NCI-H2171 (cell line): ENCODE results near the gene FYB1.

Experiments
- DNase-seq: peaks from one replicate; lab custom pipeline; 2025; lab: John Stamatoyannopoulos, UW

Gene FYB1

DNA sequence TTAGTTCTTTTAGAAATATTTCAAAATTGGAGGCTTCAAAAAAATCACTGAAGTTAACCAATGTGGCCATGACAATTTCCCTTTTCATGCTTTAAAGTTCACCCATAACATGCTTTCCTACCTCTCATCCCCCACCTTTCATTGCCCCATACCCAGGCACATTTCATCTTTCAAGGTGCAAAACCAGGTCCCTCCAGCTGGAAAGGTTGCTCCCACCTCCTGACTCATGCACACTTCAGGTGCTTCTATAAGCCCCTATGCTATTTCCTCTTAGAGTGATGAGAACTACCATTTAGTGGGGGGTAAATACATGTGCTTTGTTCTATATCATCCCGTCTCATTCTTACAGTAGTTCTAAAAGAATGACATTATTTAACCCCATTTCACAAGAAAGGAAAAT lies 15.4 kb downstream of the FYB1 start:
- DNase-seq, result no peak

DNA sequence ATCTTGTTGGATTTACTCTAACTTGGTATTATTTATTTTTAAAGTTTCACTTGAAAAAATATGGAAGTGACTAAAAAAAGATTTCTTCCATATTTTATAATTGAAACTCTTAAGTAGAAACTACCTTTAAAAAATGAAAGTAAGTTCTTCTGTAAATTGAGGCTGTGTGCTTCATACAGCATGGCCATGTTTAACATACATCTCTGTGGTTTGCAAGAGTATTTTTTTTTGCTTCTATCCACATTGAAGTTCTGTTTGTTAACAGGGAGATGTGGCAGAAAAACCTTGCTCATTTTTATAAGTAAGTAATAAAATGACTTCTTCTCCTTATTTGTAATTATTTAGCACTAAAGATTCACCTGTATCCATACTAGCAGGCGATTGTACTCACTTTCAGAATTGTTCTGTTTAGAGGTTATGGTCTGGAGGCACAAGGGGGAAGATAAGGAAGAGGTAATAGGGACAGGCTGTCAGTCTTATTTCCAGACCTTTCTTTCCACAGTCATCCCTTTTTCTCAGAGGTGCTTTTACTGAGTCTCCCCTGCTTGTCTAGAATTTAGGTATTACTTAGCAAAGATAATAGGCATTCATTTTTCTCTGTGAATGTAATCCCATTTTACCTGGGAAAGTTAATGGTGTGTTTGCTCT lies 16.0 kb downstream of the FYB1 start:
- DNase-seq, result no peak

DNA sequence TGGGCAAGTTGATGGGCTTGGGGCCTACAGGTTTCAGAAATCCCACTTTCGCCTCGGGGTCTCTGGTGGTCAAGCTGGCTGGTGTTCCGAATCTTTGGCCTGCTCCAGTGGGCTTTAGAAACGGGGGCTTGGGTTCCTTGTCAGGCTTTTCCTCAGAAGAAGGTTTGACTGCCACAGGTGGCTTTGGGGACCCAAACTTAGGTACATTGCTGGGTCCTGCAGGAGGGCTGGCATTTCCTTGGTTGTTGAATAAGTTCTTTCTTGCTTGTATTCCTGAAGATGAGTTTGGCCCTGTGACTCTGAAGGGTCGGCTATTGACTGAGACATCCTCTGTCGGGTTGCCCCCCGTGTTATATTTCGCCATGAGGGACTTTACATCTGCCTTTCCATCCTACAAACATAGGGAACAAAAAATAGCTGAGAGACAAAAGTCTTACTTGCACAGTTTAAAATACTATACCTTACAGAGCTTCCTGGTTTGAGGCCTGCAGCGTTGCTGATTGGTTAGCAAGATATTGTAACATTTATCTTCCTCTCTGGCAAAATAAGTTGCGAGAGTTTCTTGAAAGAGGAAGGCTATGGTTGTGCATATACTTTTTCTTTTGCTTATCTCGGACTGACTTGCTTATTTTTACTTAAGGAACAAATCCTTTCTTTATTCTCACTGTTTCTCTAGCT lies 16.6 kb downstream of the FYB1 start:
- DNase-seq, result no peak

DNA sequence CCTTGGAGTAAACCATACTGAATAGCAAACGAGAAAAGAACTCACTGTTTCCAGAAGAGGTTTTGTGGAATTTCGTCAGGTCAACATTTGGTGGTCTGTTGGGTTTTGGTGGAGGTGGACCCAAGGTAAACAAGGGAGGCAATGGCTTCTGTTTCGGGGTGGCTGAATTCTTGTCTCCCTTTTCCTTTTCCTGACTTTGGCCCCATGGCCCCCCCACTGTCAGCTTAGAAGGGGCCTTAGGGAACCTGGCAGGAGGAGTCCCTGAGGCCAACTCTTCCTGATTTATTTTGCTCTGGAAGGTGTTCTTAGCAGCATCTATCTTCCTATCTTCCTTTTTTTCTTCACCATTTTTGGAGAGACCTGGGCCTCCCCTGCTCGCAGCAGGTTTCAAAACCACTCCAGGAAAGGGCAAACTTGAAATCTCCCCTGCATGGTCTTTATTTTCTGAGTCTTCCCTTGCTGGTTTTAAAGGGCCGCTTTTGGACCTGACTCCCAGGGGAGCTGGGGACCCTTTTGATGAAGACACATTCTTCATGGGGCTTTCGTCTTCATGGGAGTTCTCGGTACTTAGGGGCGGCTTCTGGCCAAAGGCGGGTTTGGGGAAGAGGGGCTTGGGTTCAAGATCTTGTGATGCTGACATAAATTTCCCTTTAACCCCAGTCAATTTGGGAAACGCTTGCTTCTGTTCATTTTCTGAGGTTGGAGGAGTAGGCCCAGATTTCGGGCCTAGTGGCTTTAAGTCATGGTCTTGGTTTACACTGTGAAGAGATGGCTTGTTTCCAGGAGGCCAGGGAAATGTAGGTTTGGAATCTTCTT lies 17.4 kb downstream of the FYB1 start:
- no peak for DNase-seq

DNA sequence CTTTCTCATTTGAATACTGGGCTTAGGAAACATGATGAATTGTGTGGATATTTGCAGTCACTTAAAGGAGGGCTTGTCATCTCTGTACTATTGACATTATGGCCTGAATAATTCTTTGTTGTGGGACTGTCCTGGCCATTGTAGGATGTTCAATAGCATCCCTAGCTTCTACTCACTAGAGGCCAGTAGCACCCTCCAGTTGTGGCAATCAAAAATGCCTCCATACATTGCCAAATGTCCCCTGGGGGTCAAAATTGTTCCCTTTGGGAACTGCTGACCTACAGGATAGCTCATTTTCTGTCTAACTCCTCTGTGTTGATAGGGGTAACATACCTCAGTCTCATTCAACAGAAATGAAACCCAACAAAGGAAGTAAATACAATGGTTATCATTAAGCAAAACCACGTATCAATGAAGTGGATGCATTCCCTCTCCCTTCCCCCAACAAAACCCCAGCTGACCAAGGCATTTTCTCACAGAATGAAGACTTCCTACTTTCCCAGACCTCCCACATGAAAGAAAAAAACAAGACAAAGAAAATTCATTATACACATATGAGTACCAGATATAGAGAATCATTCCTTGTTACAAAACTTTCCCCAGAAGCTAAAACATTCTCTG lies 18.1 kb downstream of the FYB1 start:
- DNase-seq, result no peak

DNA sequence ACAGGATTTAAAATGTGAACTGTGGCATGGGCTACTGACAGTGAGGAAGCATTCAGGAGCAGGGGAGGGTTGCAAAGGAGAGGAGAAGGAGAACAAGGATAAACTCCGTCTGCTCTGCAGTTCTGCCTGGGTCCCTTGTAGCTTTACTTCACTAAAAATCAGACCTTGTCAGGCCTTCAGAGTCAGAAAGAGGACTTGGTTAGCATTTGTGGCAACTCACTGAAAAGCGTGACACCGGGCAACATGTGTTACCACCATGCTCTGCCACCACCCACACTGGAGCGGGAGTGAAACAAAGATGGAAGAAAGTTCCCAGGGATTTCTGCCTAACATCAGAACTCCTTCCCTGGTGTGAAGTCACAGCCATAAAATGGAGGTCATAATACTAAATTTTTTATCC lies 19.3 kb downstream of the FYB1 start:
- DNase-seq, result no peak

DNA sequence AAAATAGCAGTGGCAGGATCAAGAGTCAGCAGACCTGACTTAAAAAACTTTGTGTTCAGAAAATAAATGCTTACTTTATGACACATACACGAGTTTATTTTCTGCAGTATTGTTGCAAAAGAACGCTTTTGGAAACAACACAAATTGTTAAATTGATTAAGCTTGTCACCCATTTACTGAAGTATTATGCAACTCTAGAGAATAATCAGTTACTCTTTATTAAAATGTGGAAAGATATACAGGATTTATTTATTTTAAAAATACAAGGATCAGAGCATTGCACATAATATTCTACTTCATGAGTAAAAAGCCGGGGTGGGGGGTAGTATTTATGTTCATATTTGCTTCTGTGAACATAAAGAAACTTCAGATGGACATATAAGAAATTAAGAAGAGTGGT lies 20.0 kb downstream of the FYB1 start:
- no peak for DNase-seq

DNA sequence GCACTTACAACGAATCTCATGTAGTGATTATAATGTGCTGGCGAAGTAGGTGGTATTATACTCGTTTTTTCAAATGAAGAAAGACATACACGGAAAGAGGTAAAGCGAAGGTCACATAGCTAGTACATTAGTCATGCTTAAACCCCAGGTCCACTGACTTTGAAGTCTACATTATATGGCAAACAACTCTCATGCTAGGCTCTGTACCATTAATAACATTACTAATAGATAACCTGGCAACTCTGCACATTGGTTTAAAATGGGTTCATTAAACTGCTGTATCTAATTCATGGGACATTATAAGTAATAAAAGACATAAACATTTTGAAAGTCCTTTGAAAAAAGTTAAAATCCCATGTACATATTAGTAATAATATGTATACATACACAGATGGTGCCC lies 21.2 kb downstream of the FYB1 start:
- DNase-seq, result no peak

DNA sequence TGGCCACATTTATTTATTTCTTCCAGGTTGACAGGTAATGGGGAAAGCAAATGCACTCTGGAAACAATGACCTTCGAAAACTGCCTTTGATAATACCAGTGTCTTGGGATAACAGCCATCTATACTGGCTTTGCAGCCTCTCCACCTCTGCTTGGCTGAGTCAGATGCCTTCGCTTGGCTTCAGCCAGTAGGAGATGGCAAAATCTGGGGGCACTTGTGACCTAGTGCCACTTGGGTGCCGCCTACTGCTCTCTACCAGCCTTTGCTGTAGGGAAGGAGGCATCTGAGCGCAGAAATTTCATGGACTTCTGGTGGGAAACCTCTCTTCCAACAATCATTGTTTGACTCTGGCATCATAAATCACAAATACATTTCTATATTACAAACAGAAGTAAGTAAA lies 21.8 kb downstream of the FYB1 start:
- DNase-seq, result no peak

DNA sequence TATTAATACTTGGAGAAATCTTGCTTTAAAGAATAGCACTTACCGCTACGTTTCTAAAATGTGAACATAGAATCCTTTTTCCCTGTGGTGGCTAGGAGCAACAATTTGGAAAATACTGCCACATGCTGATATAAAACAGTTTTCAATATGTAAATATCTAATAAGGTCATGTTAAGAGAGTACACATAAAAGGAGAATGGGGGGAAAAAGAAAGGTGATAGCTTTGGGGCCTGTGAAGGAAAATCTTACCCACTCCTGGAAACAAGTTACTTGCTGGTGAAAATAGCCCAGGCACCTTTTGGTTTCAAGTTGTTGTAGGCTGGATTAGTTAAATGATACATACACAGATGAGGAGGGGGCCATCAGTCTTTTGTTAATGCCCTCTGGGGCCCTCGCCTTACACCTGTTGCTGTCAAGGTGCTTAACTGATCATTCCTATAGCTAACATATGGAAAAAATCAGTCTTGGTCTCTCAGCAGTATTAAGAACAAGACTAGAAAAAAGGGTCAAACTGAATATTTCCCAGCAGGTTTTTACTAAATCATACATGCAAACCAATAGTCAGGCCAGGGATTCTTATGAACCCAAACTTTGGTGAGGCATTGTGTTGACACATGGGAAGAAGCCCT lies 24.1 kb downstream of the FYB1 start:
- DNase-seq, result no peak

DNA sequence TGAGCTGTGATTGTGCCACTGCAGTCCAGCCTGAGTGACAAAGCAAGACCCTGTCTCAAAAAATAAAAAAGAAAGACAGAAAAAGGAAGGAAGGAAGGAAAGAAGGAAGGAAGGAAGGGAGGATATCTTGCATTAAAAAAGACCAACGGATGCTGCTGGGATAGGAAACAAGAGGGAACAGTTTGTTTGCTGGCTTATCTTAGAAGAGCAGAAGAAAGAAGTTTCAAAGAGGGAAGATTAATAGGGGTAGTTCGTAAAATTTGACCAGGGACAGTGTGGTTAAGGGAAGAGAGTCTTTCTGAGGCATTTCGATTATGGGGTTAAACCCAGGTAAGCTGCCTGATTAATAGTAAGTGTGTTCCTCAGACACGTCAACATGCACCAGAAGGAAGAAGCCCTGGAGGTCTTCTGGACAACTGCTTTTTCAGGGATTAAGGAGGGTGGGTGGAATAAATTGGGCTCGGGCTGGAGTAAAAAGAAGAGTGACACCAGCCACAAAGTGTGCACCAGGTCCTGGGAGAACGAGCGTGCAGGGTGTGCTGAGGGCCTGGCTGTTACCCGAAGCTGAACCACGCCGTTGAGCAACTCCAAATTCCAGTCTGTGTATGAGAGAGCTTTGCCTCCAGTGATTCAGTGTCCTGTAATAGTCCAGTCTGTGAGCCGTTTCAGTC lies 24.8 kb downstream of the FYB1 start:
- DNase-seq, result no peak

DNA sequence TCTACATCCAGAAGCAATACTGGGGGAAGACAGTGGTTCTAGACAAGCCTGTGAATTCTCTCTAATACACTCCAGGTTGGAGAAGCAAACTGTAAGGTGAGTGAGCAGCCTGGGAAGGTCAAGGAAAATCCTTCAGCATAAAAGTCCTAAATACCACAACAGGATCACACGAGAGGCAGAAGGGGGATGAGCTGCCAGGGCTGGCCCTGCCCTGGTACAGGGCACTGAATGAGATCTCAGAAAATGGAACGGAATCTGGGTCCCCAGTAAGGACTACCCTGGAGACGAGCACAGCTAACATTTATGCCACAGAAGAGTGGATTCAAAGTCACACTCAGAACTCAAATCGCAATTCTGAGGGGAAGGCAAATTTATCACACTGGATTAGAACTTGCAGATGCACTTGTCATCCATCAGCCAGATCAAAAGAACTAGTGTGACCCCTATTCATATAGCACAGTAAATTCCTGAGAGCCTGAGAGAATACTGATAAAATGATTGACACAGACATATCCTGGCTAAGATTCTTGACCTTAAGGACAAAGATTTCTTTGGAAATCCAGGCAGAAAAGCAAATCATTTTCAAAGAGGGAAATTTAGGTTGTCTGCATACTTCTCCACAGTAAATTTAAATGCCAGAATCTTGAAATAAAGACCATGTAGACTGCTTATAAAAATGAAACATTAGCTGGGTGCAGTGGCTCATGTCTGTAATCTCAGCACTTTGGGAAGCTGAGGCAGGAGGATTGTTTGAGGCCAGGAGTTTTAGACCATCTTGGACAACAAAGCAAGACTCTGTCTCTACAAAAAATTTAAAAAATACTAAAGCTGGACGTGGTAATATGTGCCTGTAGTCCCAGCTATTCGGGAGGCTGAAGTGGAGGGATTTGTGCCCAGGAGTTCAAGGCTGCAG lies 25.6 kb downstream of the FYB1 start:
- no peak for DNase-seq

DNA sequence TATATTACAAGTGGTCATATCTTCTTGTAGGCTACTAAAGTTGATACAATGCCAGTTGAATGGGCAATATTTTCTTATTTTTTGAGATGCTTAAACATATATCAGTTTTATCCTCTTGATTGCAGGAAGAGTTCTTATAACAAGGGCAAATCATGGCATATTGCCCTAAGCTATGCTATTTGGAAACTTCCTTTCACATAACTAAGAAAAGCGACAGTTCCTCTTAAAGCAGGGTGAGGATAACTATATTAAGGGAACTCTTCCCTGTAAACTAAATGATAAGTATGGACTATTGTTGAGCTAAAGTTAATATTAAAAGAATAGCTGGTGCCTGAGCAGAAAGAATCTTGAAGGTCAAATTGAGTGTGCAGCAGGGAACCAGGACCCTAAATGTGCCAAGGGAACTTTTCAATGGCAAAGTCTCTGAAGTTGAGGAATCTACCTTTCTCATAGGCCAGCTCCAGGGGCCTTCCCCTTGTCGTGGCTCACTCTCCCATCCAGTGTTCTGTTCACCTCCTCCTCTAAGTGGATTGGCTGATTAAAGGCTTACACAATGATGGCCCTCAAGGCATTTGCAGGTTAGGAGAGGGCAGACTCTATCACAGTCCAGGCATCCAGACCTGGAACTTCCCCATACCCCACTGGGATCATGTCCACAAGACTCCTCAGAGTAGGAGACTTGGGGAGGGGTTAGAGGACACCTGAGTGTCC lies 26.8 kb downstream of the FYB1 start:
- no peak for DNase-seq

DNA sequence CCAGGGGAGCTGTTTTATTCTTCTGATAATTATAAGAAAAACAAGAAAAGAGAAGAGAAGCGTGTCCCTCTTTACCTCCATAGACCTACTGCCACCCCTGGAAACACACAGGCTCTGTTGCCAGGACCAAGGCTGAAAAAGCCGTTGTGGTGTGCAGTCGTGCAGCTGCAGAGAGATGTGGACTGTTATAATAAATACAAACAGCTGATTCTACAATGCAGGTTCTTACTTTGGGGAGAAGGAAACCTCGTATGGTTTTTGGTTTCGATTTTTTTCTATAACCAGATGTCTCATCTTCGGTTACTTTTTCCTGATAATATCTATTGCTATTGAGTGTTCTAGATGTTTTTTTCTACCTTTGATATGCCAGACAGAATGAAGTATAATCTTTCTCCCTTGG lies 28.1 kb downstream of the FYB1 start:
- DNase-seq, result no peak

DNA sequence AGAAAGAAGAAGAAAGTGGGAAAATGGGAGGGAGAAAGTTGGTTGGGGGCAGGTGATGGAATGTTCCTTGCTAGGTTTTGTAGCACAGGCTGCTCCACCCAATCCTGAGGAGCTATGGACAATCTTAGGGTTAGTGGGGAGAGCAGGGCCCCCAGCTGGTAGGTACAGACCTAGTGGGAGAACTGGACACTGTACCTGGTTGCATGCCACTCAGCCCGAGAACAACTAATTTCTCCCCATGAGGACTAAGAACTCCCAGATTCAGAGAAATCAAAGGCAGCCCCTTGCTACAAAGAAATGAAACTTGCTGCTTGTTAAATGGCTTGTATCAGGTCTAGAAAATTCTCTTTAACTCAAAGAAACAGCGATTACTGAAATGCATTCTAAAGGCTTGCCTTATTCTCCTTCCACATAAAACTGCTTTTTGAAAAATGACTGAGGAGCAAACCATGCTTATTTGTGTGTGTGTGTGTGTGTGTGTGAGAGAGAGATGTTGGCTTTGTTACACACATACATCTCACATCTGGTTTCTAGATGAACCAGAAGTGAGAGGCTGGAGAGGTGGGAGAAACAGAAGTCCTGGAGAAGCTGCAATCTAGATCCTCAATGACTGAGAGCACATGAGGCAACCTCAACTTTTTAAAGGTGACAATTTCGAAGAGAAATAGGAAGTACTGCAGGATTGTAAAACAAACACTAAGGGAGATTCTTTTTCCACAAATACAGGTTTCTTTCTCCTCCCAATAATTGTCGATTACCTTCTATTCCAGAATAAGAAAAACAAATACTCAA lies 28.9 kb downstream of the FYB1 start:
- no peak for DNase-seq

DNA sequence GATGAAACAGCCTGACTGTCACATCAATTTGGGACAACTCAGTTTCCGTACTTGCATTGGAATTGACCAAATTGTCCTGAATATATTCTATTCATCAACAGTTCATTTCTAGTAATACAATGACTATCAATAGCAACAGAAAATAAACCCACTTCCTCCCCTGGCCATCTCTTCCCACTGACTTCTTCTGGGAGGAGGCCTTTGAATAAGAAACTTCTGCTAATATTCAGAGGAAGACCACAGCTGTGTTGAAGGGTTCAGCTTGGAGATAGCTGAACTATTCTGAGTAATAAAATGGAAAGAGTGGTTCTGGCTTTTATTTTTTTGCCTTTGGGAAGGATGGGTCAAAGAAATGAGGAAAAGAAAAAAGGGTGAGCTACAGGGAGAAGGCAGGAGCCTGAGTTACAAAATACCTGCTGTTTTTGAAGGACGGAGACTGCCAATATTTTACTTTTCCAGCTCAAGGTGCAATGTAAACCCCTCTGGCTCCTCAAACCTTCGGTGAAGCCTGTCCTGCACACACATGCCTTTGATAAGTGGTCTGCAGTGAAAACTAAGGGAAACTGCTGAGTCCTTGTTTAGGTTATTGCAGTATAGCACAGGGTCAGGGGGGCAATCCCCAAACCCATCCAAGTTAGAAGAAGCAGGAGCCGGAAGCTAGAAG lies 29.9 kb downstream of the FYB1 start:
- no peak for DNase-seq

DNA sequence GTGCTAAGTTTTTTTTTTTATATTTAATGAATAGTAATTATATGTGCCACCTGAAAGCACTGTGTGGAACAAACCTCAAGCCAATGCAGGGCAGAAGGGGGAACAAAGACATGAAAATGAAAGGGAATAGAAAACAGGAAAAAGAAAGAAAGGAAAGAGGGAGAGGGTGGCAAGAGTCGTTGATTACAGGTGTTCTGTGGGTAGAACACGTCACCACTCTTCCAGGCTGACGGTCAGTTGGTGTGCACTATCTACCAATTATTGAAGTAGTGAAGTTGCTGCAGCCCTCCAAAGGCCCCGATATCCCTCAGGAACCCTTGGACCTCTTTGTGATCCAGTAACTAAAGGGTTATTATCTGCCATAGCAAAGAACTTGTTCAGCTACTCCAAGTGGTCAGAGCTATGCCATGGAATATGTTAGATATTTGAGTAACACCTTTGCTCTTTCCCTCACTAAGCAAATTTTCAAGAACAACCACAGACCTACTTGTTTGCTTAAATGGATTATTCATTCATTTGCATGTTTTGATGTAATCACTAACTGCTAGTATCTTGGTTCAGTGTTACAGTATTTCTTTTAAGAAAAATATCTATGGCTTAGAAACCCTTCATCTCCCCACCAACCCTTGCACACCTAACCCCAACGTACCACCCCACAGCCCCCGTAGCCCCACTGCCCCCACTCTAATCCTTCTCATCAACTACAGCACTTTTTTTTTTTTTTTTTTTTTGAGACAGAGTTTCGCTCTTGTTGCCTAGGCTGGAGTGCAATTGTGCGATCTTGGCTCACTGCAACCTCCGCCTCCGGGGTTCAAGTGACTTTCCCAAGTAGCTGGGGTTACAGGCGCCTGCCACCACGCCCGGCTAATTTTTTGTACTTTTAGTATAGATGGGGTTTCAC lies 31.3 kb downstream of the FYB1 start:
- DNase-seq, result no peak
